T47D (cell line): ENCODE results near the gene CLDN3.

ENCODE experiments used
- DNase-seq, 2 experiments: peaks; one replicate each; pipeline versions ENCODE4 v3.0.0 to v3.0.0-alpha.2; 2011 to 2012; ENCODE audit warnings: low read depth in 1 of 2, low spot score in 1 of 2
- JUND ChIP-seq: IDR thresholded peaks from 2 replicates; pipeline ENCODE4 v1.6.1; 2012; ENCODE audit warnings: low read depth
- in situ Hi-C: cut with HindIII; loops from 2 replicates; pipeline ENCODE4 v1.10.0; 2016; ENCODE audit warnings: low sequenced_read_pairs, low pct_unique_long_range_greater_than_20kb

The CLDN3 gene

DNA sequence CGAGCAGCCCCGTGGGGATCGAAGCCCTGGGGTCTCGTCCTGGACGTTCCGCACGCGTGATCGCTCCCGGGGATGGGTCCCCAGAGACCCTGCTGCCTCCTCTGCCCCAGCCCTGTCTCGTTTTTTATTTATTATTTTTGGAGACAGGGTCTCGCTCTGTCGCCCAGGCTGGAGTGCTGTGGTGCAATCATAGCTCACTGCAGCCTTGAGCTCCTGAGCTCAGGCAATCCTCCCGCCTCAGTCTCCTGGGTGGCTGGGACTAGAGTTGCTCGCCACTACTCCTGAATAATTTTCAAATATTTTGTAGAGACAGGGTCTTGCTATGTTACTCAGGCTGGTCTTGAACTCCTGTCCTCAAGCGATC is 50.3 kb downstream of the CLDN3 start:
- no peak for DNase-seq
- in situ Hi-C loops: no loop called here
- TF ChIP-seq JUND: no peak
